ENCODE data around the gene IQGAP1. TPM values are rescaled to one million over a fixed set of nuclear protein-coding genes. Genes with fewer than 3 reads are reported as not detected.

Gene IQGAP1
- total and polyA plus RNA-seq, 2 of the 4 experiments (the other 2 are of a cell fraction), result 87.5 to 207 TPM

DNA sequence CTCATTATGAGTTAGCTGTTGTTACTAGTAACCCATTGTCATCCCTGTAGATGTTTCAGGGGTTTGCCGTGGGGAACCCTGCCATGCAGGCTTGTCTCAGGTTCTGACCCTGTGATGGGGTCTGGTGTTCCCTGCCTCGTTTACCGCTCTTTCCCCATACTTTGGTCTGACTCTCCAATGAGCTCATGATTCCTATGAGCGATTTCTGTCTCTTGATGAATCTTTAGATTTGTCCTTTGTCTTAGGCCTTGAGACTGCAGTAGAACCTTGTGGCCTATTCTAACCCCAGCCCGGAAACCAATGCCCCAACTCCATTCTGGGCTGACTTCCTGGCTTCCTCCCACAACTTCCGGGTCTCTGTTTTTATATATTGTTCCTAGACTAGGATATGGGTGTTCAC is 11.3 kb upstream of the IQGAP1 start:
- Histone ChIP-seq H3K18ac (ENCODE audit: low read depth, low read length) (no peak overlapping the region), H2AK5ac (ENCODE audit: low read depth, low read length) (no peak overlapping the region), H3K9ac (ENCODE audit: low read depth, low read length) (no peak overlapping the region), H2BK5ac (ENCODE audit: low read depth, low read length, poor library complexity, severe bottlenecking) (no peak overlapping the region), H3K27ac (ENCODE audit: insufficient read depth, low read length) (no peak overlapping the region), H2BK120ac (ENCODE audit: low read depth, low read length) (no peak overlapping the region), H3K9me3 (ENCODE audit: control insufficient read depth, insufficient read depth, low read length) (peaks cover 8% of the 10 kb centered on the region), H3K36me3 (ENCODE audit: control insufficient read depth, insufficient read depth, low read length) (no peaks in the 10 kb centered on the region), H4K20me1 (ENCODE audit: insufficient read depth, low read length) (no peaks in the 10 kb centered on the region), H3K79me1 (ENCODE audit: low read depth in 1 of 2, low read length in 2 of 2) (no peaks in the 10 kb centered on the region), H3K4me2 (ENCODE audit: low read depth, low read length) (no peak overlapping the region), H3K4me3 (ENCODE audit: insufficient read depth, low read depth, low read length) (no peak overlapping the region), H2AK9ac (replicated peaks; ENCODE audit: low read depth, low read length, poor library complexity) (no peak overlapping the region), H3K14ac (replicated peaks; ENCODE audit: low read depth, low read length) (no peak overlapping the region), H3K4me1 (ENCODE audit: control insufficient read depth, insufficient read depth, low read length) (no peaks in the 10 kb centered on the region), H2BK15ac (ENCODE audit: low read depth, low read length) (no peak overlapping the region), H3K23ac (ENCODE audit: low read depth, low read length) (no peak overlapping the region), H4K5ac (ENCODE audit: low read depth, low read length) (no peak overlapping the region), H3K56ac (ENCODE audit: extremely low read depth, insufficient read depth, low read length) (no peak overlapping the region), H2AFZ (replicated peaks; ENCODE audit: low read length, poor library complexity) (no peak overlapping the region), H3K27me3 (ENCODE audit: control insufficient read depth, insufficient read depth, low read length) (no peaks in the 10 kb centered on the region), H4K91ac (ENCODE audit: insufficient read depth, low read depth, low read length) (no peak overlapping the region), H4K8ac (ENCODE audit: low read depth in 2 of 2, low read length in 2 of 2) (no peak overlapping the region), H3K9me1 (ENCODE audit: insufficient read depth, low read length) (no peaks in the 10 kb centered on the region), H2BK20ac (ENCODE audit: low read depth, low read length) (no peak overlapping the region), H3K4ac (ENCODE audit: low read depth, low read length) (no peak overlapping the region)
- TF ChIP-seq NFE2L2 (IDR thresholded peaks at IDR 0.05; ENCODE audit: low read depth, low read length), result no peak
- no peak for TF ChIP-seq CHD1 (IDR thresholded peaks at IDR 0.05; ENCODE audit: low read depth, low read length)
- TF ChIP-seq RFX5 (IDR thresholded peaks at IDR 0.05; ENCODE audit: low read depth, low read length), result no peak
- TF ChIP-seq MXI1 (IDR thresholded peaks at IDR 0.05; ENCODE audit: borderline replicate concordance, low read depth, low read length), result no peak
- TF ChIP-seq MAFK (IDR thresholded peaks at IDR 0.05; ENCODE audit: low read depth, low read length), result no peak
- TF ChIP-seq CEBPB (IDR thresholded peaks at IDR 0.05; ENCODE audit: low read depth, low read length), result no peak
- no peak for TF ChIP-seq SMC3 (IDR thresholded peaks at IDR 0.05; ENCODE audit: low read depth, low read length)
- TF ChIP-seq RAD21 (IDR thresholded peaks at IDR 0.05; ENCODE audit: low read length), result no peak
- TF ChIP-seq, protein P1, sequence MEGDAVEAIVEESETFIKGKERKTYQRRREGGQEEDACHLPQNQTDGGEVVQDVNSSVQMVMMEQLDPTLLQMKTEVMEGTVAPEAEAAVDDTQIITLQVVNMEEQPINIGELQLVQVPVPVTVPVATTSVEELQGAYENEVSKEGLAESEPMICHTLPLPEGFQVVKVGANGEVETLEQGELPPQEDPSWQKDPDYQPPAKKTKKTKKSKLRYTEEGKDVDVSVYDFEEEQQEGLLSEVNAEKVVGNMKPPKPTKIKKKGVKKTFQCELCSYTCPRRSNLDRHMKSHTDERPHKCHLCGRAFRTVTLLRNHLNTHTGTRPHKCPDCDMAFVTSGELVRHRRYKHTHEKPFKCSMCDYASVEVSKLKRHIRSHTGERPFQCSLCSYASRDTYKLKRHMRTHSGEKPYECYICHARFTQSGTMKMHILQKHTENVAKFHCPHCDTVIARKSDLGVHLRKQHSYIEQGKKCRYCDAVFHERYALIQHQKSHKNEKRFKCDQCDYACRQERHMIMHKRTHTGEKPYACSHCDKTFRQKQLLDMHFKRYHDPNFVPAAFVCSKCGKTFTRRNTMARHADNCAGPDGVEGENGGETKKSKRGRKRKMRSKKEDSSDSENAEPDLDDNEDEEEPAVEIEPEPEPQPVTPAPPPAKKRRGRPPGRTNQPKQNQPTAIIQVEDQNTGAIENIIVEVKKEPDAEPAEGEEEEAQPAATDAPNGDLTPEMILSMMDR (conservative IDR thresholded peaks at IDR 0.05; ENCODE audit: low read depth, low read length), result no peak
- no peak for TF ChIP-seq BHLHE40 (IDR thresholded peaks at IDR 0.05; ENCODE audit: low read depth, low read length)
- TF ChIP-seq, protein P2, sequence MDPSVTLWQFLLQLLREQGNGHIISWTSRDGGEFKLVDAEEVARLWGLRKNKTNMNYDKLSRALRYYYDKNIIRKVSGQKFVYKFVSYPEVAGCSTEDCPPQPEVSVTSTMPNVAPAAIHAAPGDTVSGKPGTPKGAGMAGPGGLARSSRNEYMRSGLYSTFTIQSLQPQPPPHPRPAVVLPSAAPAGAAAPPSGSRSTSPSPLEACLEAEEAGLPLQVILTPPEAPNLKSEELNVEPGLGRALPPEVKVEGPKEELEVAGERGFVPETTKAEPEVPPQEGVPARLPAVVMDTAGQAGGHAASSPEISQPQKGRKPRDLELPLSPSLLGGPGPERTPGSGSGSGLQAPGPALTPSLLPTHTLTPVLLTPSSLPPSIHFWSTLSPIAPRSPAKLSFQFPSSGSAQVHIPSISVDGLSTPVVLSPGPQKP (IDR thresholded peaks at IDR 0.05; ENCODE audit: borderline replicate concordance, low read depth, low read length), result no peak
- no peak for TF ChIP-seq POLR2A (IDR thresholded peaks at IDR 0.05; ENCODE audit: low read depth, low read length)
- no peak for TF ChIP-seq RCOR1 (IDR thresholded peaks at IDR 0.05; ENCODE audit: insufficient replicate concordance, low read length)
- TF ChIP-seq FOS (IDR thresholded peaks at IDR 0.05; ENCODE audit: low read depth, low read length), result no peak
- TF ChIP-seq, protein P3, sequence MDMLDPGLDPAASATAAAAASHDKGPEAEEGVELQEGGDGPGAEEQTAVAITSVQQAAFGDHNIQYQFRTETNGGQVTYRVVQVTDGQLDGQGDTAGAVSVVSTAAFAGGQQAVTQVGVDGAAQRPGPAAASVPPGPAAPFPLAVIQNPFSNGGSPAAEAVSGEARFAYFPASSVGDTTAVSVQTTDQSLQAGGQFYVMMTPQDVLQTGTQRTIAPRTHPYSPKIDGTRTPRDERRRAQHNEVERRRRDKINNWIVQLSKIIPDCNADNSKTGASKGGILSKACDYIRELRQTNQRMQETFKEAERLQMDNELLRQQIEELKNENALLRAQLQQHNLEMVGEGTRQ (IDR thresholded peaks at IDR 0.05; ENCODE audit: low read depth, low read length), result no peak
- no peak for TF ChIP-seq MAZ (IDR thresholded peaks at IDR 0.05; ENCODE audit: borderline replicate concordance, low read depth, low read length)
- dilution Hi-C loops (cut with HindIII; ENCODE audit: low sequenced_read_pairs, unreplicated experiment), result no loop called here
- 97% methylated on average over 3 of the region's 6 CpGs; no CpG with 5 or more reads in 1 of the 2 experiments for WGBS, 2 experiments (ENCODE audit: extremely low coverage in 2 of 2, insufficient read length in 1 of 2)
- ChIA-PET POLR2A (ENCODE audit: unreplicated experiment) (no interaction called here), CTCF (no interaction called here)
- DNase-seq (no peak), ATAC-seq (ENCODE audit: low read depth) (no peak)
- in situ Hi-C loops (cut with MboI; ENCODE audit: low sequenced_read_pairs), result no loop called here
- intact Hi-C loops (cut with micrococcal nuclease), result no loop called here
- BruUV-seq (replicated peaks), result no TSS peak
